GM18517 (cell line): ENCODE measurements around the gene MYMX.
A peak's percentile ranks its signal among the peaks of the same experiment; 100 is the strongest.
"Not testable (repeated sequence)": the region's sequence is repeated elsewhere in the genome, so short reads cannot be mapped to it uniquely, and the experiment has no call there.

Experiments
- ATAC-seq: cut with Tn5 transposase; IDR thresholded peaks from one replicate; pipeline ENCODE4 v1.9.1; 2021; ENCODE audit warnings: mild to moderate bottlenecking, moderate library complexity; ENCODE audit not compliant: unreplicated experiment

The MYMX gene

GRCh38 chr6:44216677-44217331 is at the start of gene MYMX:
TSS of gene MYMX (plus strand) at chr6:44216926. CDS start at chr6:44217472, 546 bp downstream.
- ATAC-seq, result no peak

DNA sequence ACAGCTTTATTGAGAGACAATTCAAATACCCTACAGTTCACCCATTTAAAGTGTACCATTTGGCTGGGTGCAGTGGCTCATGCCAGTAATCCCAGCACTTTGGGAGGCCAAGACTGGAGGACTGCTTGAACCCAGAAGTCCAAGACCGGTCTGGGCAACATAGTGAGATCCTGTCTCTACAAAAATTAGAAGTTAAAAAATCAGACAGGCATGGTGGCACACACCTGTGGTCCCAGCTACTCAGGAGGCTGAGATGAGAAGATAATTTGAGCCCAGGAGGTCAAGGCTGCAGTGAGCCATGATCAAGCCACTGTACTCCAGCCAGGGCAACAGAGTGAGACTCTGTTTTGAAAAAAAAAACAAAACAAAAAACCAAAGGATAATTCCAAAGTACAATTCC is 49.2 kb upstream of the MYMX start:
- no peak for ATAC-seq

GRCh38 chr6:44169154-44169553 is 47.6 kb upstream of the MYMX start:
- no peak for ATAC-seq

DNA sequence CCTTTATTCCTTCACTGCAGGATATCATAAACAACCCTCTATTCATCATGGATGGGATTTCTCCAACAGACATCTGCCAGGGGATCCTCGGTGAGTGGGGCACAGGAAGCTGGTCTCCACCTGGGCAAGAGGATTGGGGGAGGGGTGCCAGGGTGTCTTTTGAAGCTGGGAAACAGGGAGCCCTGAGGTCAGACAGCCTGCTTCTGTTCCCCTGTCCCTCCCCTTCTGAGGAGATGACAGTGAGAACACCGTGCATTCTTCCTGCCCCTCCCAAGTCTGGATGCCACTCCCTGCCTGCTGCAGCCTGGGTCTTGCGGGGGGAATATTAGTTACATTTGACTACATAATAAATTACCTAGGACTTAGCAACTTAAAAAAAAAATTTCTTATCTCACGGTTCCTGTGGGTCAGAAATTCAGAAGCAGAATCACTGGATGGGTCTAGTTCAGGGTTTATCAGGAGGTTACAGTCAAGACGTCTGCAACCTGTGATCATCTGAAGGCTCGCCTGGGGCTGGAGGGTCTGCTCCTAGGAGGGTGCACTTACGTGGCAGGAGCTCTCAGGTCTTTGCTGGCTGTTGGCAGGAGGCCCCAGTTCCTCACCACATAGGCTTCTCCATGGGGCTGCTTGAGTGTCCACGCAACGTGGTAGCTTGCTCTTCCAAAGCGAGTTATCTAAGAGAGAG is 46.7 kb upstream of the MYMX start:
- ATAC-seq, result no peak

DNA sequence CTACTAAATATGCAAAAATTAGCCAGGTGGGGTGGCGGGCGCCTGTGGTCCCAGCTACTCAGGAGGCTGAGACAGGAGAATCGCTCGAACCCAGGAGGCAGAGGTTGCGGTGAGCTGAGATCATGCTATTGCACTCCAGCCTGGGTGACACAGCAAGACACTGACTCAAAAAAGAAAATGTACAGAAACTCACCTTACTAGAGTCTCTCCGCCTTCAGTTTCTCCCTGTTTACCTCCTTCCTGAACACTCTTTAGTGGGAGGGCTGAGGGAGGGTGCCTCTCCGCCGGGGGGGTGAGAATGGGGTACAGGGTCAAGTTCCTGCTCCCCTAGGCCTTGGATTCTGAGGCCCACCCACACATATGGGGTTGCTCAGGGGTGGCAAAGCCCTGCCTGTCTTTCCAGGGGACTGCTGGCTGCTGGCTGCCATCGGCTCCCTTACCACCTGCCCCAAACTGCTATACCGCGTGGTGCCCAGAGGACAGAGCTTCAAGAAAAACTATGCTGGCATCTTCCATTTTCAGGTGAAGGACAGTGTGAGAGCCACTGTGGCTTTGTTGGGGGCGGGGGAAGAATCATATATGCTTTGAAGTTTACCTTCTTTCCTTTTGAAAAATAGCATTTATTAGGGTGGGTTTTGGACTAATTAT is 44.7 kb upstream of the MYMX start:
- no peak for ATAC-seq

GRCh38 chr6:44172731-44173500 is 43.8 kb upstream of the MYMX start:
- peak; percentile 60 for ATAC-seq

- ATAC-seq, result no peak
These were observed 40.5 kb upstream of the MYMX start for GRCh38 chr6:44176130-44176761.

- peak; percentile 47 for ATAC-seq
These were observed 39.8 kb upstream of the MYMX start for GRCh38 chr6:44176762-44177509.

DNA sequence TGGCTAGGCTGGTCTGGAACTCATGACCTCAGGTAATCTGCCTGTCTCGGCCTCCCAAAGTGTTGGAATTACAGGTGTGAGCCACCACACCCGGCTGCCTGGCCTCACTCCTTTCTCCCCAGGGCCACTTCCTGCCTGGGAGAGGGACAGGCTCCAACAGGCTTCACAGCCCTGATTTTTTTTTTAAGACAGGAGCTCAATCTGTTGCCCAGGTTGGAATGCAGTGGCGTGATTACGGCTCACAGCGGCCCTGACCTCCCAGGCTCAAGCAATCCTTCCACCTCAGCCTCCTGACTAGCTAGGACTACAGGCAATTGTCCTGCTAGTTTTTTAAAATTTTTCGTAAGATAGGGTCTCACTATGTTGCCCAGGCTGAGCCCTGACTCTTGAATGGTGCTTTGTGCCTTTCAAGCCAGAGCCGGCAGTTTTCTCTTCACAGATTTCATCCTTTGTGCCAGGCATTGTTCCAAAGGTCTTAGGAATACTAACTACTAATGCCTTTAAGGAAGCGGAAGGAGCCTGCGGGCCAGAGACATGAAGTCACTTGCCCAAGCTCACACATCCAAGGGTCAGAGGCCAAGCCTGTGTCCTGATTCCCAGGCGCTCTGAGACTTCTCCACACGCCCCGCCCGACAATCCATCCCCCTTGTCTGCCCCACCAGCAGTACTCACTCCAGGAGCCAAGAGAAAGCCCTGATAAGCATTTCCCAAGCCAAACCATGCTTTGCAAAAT is 38.9 kb upstream of the MYMX start:
- ATAC-seq, result no peak

GRCh38 chr6:44178424-44179071 is 38.2 kb upstream of the MYMX start:
- no peak for ATAC-seq

DNA sequence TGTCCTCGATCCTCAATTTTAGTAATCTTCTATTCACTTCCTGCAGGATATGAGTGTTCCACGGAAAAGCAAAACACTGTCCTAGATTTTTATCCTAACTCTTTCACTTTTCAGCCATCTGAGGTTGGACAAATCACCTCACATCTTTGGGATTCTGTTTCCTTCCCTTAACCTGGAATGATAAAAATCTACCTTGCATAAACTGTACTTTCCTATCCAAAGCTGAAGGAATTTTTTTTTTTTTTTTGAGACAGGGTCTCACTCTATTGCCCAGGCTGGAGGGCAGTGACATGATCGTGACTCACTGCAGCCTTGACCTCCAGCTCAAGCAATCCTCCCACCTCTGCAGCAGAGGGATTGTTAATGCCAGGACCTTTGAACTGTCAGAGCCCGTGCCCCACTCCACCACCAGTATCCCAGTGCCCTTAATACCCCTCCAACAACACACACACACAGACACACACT is 37.6 kb upstream of the MYMX start:
- ATAC-seq, result no peak

DNA sequence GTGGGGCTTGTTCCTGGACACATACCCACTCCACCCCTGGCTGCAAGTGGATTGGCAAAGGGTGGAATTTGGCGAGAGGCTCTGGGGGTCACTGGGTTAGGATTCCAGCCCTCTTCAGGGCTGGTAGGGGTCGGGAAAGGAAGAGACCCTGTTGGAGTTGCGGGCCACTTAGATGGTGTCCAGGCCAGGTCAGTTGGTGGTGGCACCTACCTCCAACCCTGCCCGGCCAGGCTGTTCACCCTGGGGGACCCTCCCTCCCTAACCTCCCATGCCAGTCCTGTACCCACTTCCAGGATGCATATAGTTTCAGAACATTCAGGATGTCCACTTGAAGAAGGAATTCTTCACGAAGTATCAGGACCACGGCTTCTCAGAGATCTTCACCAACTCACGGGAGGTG is 37.1 kb upstream of the MYMX start:
- ATAC-seq, result no peak

GRCh38 chr6:44180406-44180805 is 36.3 kb upstream of the MYMX start:
- no peak for ATAC-seq

DNA sequence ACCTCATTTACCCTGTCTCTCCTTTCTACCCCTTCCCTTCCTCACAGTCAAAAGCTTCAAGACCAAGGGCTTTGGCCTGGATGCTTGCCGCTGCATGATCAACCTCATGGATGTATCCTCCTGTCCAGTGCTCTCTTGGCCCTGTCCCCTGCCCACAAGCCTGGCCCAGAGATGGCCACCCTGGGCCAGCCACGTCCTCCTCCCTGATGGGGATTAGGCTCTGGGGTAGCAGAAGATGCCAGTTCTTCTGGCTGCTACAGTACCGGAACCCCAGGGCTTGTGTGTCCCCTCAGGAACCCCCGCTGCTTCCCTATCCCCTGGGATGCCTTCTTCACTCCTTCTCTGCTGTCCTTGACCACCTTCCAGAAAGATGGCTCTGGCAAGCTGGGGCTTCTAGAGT is 35.8 kb upstream of the MYMX start:
- ATAC-seq, result no peak

DNA sequence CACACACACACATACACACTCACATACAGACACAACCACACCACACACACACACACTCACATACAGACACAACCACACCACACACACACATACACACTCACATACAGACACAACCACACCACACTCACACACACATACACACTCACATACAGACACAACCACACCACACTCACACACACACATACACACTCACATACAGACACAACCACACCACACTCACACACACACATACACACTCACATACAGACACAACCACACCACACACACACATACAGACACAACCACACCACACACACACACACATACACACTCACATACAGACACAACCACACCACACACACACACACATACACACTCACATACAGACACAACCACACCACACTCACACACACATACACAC is 34.9 kb upstream of the MYMX start:
- ATAC-seq, result not testable (repeated sequence)

DNA sequence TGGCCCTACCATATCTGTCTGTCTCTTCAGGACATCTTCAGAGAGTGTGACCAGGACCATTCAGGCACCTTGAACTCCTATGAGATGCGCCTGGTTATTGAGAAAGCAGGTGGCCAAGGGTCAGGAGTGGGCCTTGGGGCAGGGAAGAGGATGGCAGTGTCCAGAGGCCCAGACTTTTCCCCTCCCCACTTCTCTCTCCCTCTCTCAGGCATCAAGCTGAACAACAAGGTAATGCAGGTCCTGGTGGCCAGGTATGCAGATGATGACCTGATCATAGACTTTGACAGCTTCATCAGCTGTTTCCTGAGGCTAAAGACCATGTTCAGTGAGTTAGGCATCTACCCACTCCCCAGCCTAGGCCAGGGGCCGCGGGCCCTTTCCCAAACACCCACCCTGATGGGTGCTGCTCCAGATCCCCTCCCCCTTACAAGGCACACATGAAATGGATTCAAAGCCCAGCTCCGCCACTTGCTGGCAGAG is 33.8 kb upstream of the MYMX start:
- ATAC-seq, result no peak

DNA sequence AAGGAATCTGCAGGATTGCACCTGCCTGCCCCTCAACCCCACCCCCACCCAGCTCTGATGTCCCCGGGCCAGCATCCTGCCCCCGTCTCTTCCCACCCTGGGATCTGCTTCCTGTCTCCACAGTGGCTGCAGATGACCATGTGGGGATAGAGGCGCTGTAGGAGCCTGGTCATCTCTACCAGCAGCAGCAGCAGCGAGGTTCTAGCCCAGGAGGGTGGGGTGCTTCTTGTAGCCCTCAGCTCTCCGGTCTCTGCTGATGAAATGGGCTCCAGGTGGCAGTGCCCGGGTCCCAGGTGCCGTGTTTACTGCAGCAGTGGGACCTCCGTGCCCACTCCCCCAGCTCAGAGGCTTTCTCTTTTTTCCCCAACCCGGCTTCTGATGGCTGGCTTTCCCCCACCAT is 32.9 kb upstream of the MYMX start:
- no peak for ATAC-seq

GRCh38 chr6:44185356-44185755 is 31.4 kb upstream of the MYMX start:
- not testable (repeated sequence) for ATAC-seq
